SKM-1 treated with dmso at 0.1 percent for 144 hours (cell line): Measurements from ENCODE around the gene CDC42BPB.

Experiments
- DNase-seq: peaks from one replicate; lab custom pipeline; 2025; ENCODE audit not compliant: unreplicated experiment; lab: John Stamatoyannopoulos, UW

Gene CDC42BPB

GRCh38 chr14:102947321-102948103 lies 109.8 kb downstream of the CDC42BPB start:
- DNase-seq = no peak

- no peak for DNase-seq
Measured at GRCh38 chr14:102945346-102946130, 111.8 kb downstream of the CDC42BPB start.

GRCh38 chr14:102944448-102945330 lies 112.7 kb downstream of the CDC42BPB start:
- DNase-seq = no peak

DNA sequence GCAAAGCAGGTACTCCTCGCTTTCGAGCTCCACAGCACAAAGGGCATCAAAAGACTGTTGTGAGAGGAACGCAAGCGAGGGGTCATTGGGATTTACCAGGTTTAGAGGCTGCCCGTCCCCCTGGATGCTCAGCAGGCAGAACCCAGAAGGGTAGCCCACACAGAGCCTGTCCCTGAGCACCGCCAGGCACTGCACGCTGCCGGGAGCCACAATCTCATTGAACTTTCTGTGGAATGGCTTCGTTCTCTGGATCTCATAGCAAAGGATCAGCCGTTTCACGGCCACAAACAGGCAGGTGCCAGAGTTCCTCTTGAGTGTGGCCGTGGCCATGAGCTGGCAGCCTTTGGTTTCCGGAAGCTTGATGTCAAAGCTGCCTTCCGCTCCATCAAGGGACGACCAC lies 113.4 kb downstream of the CDC42BPB start:
- DNase-seq = no peak

DNA sequence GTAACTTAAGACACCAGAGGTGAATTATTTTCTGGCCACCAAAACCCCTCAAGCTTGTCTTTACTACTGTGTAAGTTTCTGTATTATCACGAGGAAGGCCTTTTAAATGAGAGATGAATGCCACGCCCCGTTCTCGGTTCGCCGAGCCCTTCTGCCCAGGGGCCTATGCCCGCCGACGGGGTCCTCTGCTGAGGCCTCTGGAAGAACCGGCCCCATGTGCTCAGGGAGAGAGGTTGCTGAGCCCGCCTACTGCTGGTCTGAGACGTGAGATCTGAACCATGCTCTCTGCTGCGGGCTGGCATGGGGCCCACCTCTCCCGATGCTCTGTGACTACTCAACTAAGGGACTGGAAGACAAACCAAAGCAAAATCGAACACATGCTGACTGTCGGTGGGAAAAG lies 113.9 kb downstream of the CDC42BPB start:
- no peak for DNase-seq

DNA sequence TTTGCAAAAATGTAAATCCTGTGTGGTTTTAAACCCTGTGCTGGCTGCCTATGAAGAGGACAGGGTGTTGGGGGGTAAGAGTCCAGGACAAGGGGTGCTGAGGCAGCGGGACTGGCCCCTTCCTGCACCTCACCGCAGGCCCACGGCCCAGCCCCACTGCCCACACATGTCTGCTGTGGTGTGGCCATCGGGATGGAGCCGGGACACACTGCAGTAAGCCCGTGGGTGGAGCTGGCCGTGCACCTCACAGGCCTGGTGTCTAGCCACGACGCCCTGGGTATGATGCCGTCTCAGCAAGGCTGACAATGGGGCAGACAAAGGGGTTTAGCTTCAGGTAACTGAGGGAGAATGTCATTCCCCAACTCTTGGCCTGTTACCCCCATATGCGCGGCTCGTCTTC lies 115.3 kb downstream of the CDC42BPB start:
- DNase-seq = no peak

DNA sequence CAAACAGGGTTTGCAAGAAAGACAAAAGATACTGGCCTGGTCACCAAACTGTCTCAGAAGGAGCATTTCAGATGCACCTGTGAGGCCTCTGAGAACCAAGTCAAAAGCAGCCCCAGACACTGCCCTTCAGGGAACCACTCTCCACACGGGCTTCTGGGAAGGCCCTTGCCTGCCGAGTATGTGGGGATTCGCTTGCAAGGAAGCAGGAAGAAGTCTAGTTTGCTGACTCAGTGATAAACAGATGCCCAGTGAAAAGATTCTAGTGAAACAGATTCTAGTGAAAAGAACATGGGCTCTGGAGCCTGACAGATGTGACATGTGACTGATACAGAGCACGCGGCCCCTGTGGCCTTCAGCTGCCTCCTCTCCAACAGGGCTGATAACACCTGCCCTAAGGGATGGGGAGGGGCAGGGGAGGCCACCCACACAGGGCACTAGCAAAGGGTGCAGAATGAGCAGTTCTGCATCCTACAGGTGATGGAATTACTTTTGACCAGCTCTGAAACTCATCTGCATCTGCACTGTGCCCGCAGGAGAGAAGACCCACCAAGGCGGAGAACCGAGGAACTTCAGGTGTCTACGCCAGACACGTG lies 115.8 kb downstream of the CDC42BPB start:
- DNase-seq = no peak

DNA sequence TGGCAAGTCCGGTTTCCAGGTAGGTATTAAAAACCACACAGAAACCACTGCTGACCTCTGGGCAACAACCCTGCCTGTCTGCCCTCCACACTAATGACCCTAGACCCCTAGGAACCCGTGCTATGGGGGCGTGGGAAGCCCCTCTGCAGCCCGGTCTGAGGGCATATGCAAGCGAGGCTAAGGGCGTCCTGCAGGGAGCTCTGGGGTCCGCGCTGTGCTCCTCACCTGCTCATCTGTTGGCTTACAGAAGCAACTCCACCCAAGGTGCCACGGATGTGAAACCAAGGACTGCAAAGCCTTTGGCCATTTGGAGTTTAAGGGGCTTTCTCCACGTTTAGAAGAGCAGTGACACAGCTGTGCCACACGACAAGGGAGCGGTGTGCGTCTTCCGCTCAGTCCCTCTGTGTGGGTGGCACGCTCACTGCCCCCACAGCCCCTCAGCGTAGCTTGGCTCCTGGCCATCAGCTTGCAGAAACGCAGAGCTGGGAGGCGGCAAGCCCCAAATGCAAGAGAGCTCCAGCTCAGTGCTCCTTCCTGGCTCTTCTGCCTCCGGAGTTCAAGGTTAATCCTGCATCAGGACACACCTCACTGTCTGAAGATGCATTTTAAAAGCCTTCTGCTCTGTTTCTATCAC lies 116.5 kb downstream of the CDC42BPB start:
- no peak for DNase-seq

DNA sequence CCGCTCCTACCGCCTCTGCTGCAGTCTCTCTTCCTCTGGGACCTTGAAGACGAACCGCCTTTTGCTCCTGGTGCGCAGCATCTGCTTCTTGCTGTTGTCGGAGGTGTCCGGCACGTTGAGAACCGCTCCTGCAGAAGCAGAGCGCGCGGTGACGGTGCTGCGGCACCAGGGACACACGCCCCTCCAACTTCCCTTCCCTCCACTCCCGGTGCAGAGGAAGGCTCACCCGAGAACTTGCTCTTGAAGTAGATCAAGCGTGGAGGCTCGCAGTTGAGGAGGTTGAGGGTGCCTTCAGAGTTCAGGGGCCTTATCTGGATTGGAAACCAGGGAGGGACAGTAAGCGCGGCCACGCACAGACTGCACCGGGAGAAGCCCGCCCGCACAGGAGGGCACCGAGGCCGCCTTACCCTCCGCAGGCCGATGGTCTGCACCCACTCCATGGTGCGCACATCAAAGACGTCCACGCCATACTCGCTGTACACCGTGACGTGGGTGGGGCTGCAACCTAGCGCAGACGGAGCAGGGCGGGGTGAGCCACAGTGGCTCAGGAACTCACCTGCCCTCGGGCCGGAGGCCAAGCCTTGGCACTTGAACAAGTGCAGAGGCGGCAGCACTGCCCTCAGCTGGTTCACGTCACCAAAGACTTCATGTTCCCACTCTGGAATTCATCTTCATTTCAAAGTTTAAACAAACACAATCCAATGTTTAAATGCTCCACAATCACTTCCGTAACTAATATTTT lies 117.4 kb downstream of the CDC42BPB start:
- DNase-seq = no peak

DNA sequence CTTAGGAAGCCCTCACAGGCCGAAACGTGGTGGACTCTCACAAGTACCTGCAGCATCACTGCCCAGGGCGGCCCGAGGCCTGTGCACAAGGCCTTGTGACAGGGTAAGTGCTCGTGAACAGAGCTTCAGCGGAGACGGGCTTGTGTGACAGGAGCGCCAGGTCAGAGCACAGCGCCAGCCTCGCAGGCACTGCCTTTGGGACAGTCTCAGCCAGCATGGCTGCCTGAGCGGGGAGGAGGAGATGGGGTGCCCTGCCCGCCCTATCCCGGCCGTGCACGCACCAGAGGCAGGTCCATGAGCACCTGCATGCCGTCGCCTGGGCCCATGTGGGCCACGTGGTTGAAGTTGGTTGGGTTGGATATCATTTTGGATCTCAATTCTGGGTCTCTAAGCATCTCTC lies 118.0 kb downstream of the CDC42BPB start:
- DNase-seq = no peak

- no peak for DNase-seq
Measured at GRCh38 chr14:102938191-102938590, 119.2 kb downstream of the CDC42BPB start.

DNA sequence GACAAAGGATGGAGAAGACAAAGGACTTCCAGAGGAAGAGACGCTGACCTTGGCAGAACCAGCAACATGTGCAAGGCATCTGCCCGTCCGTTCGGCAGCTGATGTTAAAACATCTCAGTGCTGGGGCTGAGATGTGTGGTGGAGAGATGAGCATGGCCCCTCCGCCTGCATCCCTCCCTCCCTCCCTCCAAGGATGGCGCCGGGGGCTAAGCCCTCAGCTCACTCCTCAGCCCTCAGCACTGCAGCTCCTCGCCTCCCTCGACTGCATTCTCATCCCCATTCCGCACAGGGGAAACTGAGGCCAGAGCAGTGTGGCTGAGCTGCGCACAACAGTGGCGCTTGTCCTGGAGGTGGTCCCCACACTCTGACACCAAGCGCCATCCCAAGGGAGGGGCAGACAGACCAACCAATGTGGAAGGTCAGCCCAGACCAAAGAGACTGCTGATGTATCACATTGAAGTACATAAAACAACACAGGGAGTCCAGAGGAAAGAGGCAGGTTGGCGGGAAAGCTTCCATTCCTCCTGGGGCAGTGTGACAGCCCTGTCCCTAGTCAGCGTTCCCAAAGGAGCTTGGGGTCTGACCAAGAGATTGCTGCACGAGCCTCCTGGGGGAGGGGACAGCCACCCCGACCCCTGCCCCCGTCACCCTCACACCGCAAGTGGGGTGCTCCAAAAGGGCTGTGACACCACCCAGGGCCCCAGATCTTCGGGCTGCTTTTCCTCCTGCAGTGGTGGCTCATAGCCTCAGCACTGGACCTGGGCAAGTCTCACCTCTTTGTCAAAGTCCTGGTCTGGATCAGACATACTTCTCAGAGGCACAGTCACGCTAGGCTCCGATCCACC lies 119.8 kb downstream of the CDC42BPB start:
- DNase-seq = no peak

DNA sequence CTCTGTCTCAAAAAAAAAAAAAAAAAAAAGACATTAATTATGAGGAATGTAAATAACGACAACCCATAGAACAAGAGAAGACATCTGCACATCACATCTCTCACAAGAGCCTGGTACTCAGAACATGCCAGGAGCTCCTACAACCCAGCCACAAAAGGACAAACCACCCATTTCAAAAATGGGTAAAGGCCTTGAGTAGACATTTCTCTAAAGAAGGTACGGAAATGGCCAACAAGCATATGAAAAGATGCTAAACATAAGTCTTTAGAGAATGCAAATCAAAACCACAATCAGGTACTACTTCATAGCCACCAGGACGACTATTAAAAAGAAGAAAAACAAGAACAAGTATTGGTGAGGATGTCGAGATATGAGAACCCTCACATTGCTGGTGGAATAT lies 121.6 kb downstream of the CDC42BPB start:
- DNase-seq = no peak

DNA sequence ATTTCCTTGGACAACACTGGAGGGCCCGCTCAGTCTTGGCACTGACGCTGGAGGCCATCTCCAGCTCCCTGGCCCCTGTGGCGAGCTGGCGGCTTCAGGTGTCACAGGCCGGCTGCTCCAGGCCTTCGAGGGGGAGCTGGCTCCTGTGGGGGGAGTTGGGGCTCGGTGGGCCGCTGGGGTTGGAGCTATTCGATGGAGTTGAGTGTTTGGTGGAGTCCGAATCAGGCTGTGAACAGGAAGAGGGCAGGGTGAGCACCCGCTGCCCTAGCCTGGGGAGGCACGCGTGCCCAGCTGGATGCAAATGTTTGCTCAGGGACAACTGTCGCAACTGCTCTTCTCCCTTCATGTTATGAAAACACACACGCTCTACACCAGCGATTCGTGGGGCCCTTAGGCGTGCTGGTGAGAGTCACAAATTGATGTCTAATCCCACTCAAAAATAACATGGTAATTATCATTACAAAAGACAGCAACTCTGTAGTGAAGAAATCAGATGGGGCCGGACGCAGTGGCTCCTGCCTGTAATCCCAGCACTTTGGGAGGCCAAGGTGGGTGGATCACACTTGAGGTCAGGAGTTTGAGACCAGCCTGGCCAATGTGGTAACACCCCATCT lies 123.6 kb downstream of the CDC42BPB start:
- DNase-seq = no peak

GRCh38 chr14:102932484-102933248 lies 124.7 kb downstream of the CDC42BPB start:
- no peak for DNase-seq

DNA sequence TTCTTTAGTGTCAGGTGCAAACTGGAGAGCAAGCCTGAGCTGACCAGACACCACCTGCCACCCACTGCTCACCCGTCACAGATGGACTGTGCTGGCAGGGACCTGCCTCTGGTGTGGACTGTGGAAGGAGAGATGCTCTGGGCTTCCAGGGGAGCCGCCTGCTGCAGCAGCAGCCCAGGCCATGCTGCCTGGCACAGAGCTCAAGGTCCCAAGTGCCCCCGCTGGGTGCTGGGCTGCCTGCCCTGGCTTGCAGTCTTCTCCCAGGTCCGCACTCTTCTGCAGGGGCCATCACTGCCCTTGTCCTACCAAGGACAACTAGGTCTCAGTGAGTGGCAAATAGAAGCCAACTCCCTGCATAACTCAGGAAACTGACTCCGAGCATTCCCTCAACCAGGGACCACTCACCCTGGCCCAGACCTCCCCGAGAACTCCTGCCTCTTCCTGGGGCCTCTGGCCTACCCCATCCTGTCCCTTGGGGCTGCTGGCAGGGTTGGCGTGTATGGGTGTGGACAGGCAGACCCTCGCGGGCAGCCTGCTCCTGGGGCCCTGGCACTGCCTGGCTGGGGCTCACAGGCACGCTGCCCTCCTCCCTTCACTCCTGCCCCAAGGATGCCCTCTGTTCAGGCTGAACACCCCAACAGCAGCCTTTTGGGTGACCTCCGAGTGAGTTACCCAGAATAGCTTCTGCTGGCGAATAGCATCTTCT lies 125.6 kb downstream of the CDC42BPB start:
- no peak for DNase-seq
